ACHN (cell line): ENCODE measurements around the gene KCNIP4.

Source experiments
- DNase-seq: peaks from one replicate; pipeline ENCODE4 v3.0.0-alpha.2; 2015
- in situ Hi-C: cut with HindIII; loops from 2 replicates; pipeline ENCODE4 v1.10.0; 2017; ENCODE audit warnings: low sequenced_read_pairs, low pct_ligation_motif_present, low pct_unique_long_range_greater_than_20kb

Gene KCNIP4

DNA sequence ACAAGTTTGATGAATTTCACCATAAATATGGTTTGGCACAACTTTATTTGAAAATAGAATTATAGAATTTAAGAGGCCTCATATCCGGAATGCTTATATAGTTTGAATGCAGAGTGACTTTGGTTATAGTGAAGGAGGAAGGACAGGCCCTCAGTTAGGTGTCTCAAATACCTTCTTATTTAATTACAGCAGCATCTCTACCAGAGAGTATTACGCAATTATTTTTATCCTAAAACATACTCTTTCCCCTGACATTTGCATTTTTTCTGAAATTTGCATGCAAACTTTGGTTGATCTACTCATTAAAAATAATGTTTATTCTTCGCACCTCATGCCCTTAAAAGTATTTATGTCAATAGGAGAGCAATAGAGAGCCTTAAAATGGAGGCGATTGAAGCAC, 942.9 kb downstream of the KCNIP4 start:
- no peak for DNase-seq
- in situ Hi-C loops, result no loop called here

DNA sequence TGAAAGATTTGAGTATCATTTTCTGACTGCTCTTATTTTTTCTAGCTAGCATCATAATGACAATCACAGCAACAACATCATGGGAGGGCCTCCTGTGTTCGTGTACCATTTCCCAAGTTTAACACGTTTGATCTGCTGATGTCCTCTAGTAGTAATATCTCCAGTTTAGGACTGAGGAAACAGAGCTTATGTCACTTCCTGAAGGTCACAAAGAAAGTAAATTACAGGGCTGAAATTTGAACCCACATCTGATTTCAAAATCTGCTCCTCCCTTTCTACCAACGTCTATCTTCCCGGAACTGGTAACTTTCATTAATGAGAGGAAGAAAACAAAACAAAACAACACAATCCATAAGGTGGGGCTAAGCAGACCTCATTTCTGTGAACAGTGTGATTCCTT, 945.6 kb downstream of the KCNIP4 start:
- in situ Hi-C loops, result no loop called here
- no peak for DNase-seq

GRCh38 chr4:21002286-21002685, 946.3 kb downstream of the KCNIP4 start:
- in situ Hi-C loops, result no loop called here

DNA sequence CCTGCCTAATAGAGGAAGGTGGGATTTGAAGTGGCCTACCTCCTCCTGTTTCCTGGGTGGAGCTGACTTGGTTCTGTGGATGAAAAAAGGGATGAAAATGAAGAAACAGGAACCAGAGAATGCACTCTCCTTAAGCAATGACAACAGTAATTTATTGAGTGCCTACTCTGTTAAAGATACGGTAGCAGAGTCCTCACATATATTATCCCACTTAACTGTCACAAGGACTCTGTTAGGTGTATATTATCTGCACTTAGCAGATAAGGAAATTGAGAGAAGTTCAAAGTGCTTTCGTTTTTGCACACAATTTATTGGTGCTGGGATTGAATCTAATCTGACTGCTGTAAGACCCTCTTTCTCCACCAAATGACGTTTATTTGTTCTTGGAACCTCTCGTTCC, 947.1 kb downstream of the KCNIP4 start:
- DNase-seq, result no peak
- in situ Hi-C loops, result no loop called here

More at GRCh38 chr4:21002286-21002685, 946.3 kb downstream of the KCNIP4 start:
- no peak for DNase-seq

GRCh38 chr4:20997886-20998285, 950.7 kb downstream of the KCNIP4 start:
- no peak for DNase-seq
- in situ Hi-C loops, result no loop called here

- in situ Hi-C loops, result no loop called here
- no peak for DNase-seq
Observed at GRCh38 chr4:20995610-20996009, 953.0 kb downstream of the KCNIP4 start.

DNA sequence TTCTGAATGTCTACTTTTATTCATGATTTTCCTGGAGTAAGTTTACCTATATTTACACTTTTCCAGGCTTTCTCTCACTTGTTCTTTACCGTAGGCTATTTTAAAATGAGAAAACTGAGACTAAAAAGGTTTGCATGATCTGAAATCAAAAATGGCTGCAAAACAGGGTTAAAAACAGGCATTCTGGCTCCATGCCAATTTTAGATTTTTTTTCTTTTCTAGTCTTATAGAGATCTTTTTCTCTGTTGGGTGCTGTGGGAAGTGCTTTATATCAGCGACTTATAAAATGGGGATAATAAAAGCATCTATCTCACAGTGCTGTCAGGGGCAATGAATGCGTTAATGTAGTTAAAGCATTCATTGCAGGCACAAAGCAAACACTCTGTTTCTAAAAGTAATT, 953.6 kb downstream of the KCNIP4 start:
- in situ Hi-C loops, result no loop called here
- no peak for DNase-seq

- no peak for DNase-seq
- in situ Hi-C loops, result no loop called here
Observed at GRCh38 chr4:20992002-20992401, 956.6 kb downstream of the KCNIP4 start.

- in situ Hi-C loops, result no loop called here
- DNase-seq, result no peak
Observed at GRCh38 chr4:20987191-20987590, 961.4 kb downstream of the KCNIP4 start.

DNA sequence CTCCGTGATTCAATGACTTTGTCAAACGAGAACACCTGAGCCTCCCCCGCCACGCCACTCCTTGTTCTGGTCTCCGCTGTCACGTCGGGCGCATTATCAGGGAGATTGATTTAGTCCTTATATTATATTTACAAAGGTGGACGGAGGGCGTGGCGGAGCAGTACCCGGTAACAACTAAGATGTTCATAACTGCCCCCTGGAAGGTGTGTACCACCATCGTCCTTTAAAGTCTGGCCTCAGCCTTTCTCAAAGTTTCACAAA, 964.1 kb downstream of the KCNIP4 start:
- in situ Hi-C loops, result no loop called here

GRCh38 chr4:20983763-20984575, 964.6 kb downstream of the KCNIP4 start:
- DNase-seq, result no peak
- in situ Hi-C loops, result no loop called here

More for the DNA sequence above, 964.1 kb downstream of the KCNIP4 start:
- DNase-seq, result no peak

DNA sequence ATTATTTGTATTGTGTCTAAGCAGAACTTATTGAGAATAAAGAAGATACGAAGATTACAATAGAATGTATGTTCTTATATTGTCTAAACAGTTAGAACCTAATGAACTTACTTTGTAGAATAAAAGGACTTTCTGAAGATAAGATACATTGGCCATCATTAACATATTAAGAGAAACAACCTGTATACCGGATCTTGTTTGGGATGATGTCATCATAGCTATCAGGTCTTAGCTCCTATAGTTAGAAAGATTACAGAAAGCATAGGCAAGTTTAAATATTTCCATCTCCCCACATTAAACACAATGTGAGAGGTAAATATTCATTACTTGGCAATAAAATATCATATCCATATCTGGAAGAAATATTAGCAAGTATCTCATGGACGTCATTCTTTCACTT, 966.0 kb downstream of the KCNIP4 start:
- in situ Hi-C loops, result no loop called here
- no peak for DNase-seq

GRCh38 chr4:20960291-20960690, 988.3 kb downstream of the KCNIP4 start:
- in situ Hi-C loops, result no loop called here
- no peak for DNase-seq

- in situ Hi-C loops, result no loop called here
- DNase-seq, result no peak
Observed at GRCh38 chr4:20954541-20954940, 994.0 kb downstream of the KCNIP4 start.

GRCh38 chr4:20944961-20945360, 1003.6 kb downstream of the KCNIP4 start:
- in situ Hi-C loops, result no loop called here
- DNase-seq, result no peak

DNA sequence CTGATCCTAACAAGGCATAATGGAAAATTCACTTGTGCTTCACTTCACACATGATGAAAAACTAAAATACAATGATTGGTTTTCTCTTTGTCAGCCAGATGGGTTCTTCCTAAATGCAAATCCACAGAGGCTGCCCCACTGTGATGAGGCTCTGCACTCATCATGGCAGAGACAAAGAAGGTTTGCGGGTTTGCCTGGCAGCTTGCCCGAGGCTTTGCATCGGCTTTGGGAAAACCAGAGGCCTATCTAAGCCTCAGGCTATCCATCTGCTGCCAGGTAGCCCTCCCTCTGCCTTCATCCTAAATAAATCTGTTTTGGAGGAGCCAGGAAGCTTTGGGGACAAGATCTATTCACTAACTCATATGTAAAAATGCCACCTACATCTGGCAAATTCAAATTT, 1004.1 kb downstream of the KCNIP4 start:
- in situ Hi-C loops, result no loop called here
- no peak for DNase-seq

- in situ Hi-C loops, result no loop called here
- DNase-seq, result no peak
Observed at GRCh38 chr4:20938204-20938603, 1010.4 kb downstream of the KCNIP4 start.

GRCh38 chr4:20926529-20926928, 1022.0 kb downstream of the KCNIP4 start:
- in situ Hi-C loops, result no loop called here
- DNase-seq, result no peak

DNA sequence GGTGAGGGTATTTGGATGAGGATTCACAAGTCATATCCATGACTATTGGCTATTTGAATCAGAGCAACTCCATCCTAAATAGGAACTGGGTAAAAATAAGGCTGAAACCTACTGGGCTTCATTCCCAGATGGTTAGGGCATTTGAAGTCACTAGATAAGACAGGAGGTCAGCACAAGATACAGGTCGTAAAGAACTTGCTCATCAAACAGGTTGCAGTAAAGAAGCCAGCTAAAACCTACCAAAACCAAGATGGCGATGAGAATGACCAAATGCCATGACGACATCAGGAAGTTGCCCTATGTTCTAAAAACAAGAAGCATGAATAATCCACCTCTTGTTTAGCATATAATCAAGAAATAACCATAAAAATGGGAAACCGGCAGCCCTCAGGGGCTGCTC, 1023.4 kb downstream of the KCNIP4 start:
- DNase-seq, result no peak
- in situ Hi-C loops, result no loop called here

- no peak for DNase-seq
- in situ Hi-C loops, result no loop called here
Observed at GRCh38 chr4:20922962-20923361, 1025.6 kb downstream of the KCNIP4 start.

DNA sequence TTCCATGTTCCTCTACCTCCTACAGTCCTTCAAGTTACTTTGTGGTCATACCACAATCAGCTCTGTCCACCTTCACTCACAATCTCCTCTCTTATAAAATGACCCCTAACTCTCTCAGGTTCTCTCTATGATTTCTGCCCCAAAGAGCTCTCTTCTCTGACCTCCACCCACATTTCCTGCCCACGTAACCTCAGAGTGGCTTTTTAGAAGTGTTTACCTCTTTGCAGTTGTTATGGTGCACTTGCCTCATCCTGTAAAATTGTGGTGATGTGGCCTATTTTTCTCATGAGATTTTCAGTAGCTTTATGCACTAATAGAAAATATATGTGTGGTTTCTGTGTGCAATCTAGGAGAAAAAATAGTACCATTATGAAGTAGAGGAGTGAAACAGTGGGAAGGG, 1032.5 kb downstream of the KCNIP4 start:
- in situ Hi-C loops, result no loop called here

More for the DNA sequence above, 1032.5 kb downstream of the KCNIP4 start:
- DNase-seq, result no peak
